ENCODE measurements around the gene HSPE1. TPM values are rescaled to one million over a fixed set of nuclear protein-coding genes. Genes with fewer than 3 reads are reported as not detected.

Gene HSPE1
- total and polyA plus RNA-seq, 2 of the 8 experiments (the other 6 are each of a cell fraction or from before 2014, with no cell fraction given) = 206 to 377 TPM

DNA sequence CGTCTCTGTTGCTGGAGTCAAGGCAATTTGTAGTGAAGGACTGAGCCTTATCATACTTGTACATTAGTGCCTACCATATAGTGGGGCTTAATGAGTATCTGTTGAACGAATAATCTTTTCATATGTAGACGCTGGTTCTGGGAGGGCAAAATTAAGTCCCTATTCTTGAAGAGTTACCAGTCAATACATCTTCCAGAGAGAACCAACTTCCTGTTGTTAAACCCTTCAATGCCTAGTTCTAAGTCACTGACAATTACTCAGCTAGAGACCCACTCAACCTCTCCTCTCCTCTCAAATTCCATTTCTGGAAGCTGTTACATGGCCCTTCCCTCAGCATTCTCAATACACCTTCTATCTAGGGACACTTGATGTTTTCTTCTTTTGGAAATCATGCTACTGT lies 14.6 kb downstream of the HSPE1 start (continued):
- TF ChIP-seq, protein P1, sequence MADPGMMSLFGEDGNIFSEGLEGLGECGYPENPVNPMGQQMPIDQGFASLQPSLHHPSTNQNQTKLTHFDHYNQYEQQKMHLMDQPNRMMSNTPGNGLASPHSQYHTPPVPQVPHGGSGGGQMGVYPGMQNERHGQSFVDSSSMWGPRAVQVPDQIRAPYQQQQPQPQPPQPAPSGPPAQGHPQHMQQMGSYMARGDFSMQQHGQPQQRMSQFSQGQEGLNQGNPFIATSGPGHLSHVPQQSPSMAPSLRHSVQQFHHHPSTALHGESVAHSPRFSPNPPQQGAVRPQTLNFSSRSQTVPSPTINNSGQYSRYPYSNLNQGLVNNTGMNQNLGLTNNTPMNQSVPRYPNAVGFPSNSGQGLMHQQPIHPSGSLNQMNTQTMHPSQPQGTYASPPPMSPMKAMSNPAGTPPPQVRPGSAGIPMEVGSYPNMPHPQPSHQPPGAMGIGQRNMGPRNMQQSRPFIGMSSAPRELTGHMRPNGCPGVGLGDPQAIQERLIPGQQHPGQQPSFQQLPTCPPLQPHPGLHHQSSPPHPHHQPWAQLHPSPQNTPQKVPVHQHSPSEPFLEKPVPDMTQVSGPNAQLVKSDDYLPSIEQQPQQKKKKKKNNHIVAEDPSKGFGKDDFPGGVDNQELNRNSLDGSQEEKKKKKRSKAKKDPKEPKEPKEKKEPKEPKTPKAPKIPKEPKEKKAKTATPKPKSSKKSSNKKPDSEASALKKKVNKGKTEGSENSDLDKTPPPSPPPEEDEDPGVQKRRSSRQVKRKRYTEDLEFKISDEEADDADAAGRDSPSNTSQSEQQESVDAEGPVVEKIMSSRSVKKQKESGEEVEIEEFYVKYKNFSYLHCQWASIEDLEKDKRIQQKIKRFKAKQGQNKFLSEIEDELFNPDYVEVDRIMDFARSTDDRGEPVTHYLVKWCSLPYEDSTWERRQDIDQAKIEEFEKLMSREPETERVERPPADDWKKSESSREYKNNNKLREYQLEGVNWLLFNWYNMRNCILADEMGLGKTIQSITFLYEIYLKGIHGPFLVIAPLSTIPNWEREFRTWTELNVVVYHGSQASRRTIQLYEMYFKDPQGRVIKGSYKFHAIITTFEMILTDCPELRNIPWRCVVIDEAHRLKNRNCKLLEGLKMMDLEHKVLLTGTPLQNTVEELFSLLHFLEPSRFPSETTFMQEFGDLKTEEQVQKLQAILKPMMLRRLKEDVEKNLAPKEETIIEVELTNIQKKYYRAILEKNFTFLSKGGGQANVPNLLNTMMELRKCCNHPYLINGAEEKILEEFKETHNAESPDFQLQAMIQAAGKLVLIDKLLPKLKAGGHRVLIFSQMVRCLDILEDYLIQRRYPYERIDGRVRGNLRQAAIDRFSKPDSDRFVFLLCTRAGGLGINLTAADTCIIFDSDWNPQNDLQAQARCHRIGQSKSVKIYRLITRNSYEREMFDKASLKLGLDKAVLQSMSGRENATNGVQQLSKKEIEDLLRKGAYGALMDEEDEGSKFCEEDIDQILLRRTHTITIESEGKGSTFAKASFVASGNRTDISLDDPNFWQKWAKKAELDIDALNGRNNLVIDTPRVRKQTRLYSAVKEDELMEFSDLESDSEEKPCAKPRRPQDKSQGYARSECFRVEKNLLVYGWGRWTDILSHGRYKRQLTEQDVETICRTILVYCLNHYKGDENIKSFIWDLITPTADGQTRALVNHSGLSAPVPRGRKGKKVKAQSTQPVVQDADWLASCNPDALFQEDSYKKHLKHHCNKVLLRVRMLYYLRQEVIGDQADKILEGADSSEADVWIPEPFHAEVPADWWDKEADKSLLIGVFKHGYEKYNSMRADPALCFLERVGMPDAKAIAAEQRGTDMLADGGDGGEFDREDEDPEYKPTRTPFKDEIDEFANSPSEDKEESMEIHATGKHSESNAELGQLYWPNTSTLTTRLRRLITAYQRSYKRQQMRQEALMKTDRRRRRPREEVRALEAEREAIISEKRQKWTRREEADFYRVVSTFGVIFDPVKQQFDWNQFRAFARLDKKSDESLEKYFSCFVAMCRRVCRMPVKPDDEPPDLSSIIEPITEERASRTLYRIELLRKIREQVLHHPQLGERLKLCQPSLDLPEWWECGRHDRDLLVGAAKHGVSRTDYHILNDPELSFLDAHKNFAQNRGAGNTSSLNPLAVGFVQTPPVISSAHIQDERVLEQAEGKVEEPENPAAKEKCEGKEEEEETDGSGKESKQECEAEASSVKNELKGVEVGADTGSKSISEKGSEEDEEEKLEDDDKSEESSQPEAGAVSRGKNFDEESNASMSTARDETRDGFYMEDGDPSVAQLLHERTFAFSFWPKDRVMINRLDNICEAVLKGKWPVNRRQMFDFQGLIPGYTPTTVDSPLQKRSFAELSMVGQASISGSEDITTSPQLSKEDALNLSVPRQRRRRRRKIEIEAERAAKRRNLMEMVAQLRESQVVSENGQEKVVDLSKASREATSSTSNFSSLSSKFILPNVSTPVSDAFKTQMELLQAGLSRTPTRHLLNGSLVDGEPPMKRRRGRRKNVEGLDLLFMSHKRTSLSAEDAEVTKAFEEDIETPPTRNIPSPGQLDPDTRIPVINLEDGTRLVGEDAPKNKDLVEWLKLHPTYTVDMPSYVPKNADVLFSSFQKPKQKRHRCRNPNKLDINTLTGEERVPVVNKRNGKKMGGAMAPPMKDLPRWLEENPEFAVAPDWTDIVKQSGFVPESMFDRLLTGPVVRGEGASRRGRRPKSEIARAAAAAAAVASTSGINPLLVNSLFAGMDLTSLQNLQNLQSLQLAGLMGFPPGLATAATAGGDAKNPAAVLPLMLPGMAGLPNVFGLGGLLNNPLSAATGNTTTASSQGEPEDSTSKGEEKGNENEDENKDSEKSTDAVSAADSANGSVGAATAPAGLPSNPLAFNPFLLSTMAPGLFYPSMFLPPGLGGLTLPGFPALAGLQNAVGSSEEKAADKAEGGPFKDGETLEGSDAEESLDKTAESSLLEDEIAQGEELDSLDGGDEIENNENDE (IDR thresholded peaks at IDR 0.05; ENCODE audit: insufficient replicate concordance, low read length) = no peak
- TF ChIP-seq USF2 (IDR thresholded peaks at IDR 0.05; ENCODE audit: low read length) (no peak), BRCA1 (IDR thresholded peaks at IDR 0.05; ENCODE audit: low read depth, low read length) (no peak), RFX5 (IDR thresholded peaks at IDR 0.05; ENCODE audit: borderline replicate concordance, low read depth, low read length) (no peak), SAP30 (IDR thresholded peaks at IDR 0.05; ENCODE audit: insufficient read depth, insufficient replicate concordance, low read length) (no peak), RBBP5 (IDR thresholded peaks at IDR 0.05; ENCODE audit: borderline replicate concordance, low read depth, low read length) (no peak)
